GM12891 (cell line): ENCODE measurements around the gene DUSP6.

Experiments used
- DNase-seq: peaks from one replicate; pipeline ENCODE4 v3.0.0; 2011; ENCODE audit warnings: low spot score; ENCODE audit not compliant: insufficient read length
- FAIRE-seq: peaks from 2 replicates; lab custom pipeline; 2011; peaks lifted over from hg19 to GRCh38; lab: Jason Lieb, UNC
- PAX5 ChIP-seq: IDR thresholded peaks from 2 replicates; pipeline ENCODE4 v1.6.1; 2011; ENCODE audit warnings: low read length, moderate library complexity, mild to moderate bottlenecking; ENCODE audit not compliant: insufficient read depth, severe bottlenecking
- POLR2A ChIP-seq: IDR thresholded peaks from 2 replicates; pipeline ENCODE4 v1.6.1; 2011; ENCODE audit warnings: low read depth, low read length, control low read depth
- POLR2AphosphoS5 ChIP-seq: IDR thresholded peaks from 2 replicates; pipeline ENCODE4 v1.6.1; 2011; ENCODE audit warnings: low read depth, low read length, control low read depth
- POU2F2 ChIP-seq: IDR thresholded peaks from 2 replicates; pipeline ENCODE4 v1.6.1; 2011; ENCODE audit warnings: low read depth, mild to moderate bottlenecking, control low read depth, low read length, moderate library complexity
- SPI1 ChIP-seq: IDR thresholded peaks from 2 replicates; pipeline ENCODE4 v1.6.1; 2011; ENCODE audit warnings: low read depth, low read length, control low read depth
- TAF1 ChIP-seq: IDR thresholded peaks from 2 replicates; pipeline ENCODE4 v1.6.1; 2011; ENCODE audit warnings: low read depth, low read length, control low read depth

DUSP6 gene

GRCh38 chr12:89305373-89305772 lies 46.9 kb downstream of the DUSP6 start:
- DNase-seq (no peak), FAIRE-seq (no peak)
- no peak for TF ChIP-seq SPI1
- no peak for TF ChIP-seq POU2F2
- no peak for TF ChIP-seq POLR2A
- TF ChIP-seq POLR2AphosphoS5 = no peak
- no peak for TF ChIP-seq PAX5

GRCh38 chr12:89299931-89300330 lies 52.4 kb downstream of the DUSP6 start:
- no peak for FAIRE-seq
- no peak for DNase-seq
- TF ChIP-seq PAX5 (no peak), SPI1 (no peak), POLR2AphosphoS5 (no peak), POU2F2 (no peak), POLR2A (no peak), TAF1 (no peak)

- no peak for DNase-seq
- FAIRE-seq = no peak
- TF ChIP-seq TAF1 = no peak
- no peak for TF ChIP-seq SPI1
- TF ChIP-seq PAX5 = no peak
- TF ChIP-seq POU2F2 = no peak
- no peak for TF ChIP-seq POLR2A
- TF ChIP-seq POLR2AphosphoS5 = no peak
Observed at GRCh38 chr12:89299417-89299816, 52.9 kb downstream of the DUSP6 start.
